Left forelimb (tissue), 1 donor: Measurements from ENCODE around the gene ST8SIA2.

ENCODE experiments used
- DNase-seq: peaks from one replicate; pipeline ENCODE4 v3.0.0-alpha.2; 2018; ENCODE audit warnings: low spot score

The ST8SIA2 gene, protein sequence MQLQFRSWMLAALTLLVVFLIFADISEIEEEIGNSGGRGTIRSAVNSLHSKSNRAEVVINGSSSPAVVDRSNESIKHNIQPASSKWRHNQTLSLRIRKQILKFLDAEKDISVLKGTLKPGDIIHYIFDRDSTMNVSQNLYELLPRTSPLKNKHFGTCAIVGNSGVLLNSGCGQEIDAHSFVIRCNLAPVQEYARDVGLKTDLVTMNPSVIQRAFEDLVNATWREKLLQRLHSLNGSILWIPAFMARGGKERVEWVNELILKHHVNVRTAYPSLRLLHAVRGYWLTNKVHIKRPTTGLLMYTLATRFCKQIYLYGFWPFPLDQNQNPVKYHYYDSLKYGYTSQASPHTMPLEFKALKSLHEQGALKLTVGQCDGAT

DNA sequence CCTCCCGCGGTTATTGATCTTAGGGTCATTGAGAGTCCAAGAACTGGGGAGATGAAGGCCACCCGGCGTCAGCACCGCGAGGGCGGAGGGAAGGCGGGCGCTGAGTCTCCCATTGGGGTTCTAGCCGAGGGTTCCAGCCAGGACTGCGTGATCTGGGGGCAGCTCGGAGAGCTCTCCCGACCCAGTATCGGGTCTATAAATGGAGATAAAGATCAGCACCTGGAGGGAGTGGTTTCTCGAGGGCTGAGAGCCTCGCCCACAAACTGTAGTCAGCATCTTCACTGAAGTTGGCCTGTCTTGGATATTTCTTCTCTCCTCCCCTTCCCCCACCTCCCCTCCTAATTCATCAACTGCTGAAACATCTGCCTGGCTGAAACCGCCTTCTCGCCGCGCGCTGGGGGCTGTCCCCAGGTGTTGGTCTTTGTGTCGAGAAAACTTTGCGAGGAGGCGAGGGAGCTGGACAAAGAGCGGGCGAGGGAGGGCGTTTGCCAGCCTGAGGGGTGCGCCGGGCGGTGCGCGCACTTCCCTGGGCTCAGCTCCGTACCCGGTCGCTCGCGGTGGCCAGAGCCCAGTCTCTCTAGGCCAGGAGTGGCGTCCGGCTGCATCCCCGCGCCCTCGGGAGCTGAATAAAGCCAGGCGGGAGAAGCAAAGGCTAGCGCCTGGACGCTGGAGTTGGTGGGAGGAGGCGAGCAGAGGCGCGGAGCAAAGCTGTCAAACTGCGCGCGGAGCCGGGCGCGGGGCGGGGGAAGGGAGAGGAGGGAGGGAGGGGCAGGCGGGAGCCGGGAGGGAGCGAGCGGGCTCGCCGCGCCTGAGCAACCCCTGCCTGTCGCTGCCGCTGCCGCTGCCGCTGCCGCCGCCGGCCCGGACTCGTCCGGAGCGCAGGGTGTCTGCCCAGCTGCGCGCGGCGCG, at the start of gene ST8SIA2:
Gene ST8SIA2 (plus strand): TSS at position 811 of the 909 bp plus-strand sequence. CDS start 184 bp downstream, outside the sequence.
- peak; percentile 85 for DNase-seq

DNA sequence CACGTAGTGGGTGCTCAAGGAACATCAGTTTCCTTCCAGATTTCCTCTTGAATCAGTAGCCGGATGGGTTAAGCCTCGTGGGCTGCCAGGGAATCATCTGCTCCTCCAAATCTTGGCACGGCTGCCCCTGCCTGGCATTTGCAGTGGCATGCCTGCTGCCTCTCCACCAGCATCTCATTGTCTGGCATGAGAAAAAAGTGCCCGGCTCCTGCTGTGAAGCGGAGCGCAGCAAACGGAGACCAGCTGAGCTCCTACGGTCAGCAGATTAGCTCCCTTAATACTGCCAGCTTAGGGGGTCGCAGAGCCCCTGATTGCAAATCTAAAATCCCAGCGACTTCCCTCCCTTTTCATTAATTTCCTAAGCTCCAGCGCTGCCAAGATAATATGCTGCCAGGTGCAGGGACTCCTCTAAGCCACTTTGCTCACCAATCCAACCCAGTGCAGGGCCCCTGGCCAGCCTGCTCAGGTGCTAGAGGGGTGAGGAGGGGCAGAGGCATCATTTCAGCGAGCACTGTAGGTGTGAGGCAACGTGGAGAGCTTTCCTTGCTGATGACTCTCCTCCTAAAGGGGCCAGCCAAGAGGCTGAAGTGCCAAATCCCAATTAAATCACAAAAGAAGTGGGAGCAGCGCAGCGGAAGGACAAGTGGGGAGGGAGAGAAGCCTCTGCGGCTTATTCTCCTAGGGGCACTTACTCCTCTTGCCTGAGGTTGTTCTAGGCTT, 49.6 kb upstream of the ST8SIA2 start:
- no peak for DNase-seq

DNA sequence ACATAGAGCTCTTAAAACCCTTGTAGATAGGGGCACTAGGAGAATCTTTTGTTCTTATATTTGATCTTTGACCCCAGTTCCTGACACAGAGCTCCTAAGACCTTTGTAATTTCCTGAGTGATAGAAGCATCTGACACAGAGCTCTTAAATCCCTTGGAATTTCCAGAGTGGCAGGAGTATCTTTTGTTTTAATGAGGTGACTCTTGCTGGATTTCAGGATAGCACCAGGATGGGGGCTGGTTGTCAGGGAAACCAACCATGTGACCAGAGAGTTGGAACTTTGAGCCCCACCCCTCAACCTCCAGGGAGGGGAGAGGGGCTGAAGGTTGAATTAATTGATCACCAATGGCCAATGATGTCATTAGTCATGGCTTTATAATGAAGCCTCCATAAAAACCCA, 47.6 kb upstream of the ST8SIA2 start:
- no peak for DNase-seq

DNA sequence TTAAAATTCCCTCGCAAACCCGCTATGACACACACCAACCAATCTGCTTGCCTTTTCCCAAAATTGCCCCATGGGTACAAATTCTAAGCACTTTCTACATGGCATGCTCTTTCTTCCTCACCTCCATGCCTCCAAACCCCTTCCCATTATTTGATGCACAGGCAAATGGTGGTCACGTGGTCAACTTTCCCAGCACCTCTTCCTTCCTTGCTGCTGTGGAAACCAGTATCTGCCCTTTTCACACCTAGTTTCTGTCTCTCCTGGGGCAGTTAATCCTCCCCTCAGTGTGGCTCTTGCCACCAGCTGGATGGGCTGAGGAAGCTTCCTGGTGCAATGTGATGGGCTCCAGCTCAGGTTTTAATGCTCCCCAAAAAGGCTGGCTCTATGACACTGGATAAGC, 38.4 kb upstream of the ST8SIA2 start:
- no peak for DNase-seq

DNA sequence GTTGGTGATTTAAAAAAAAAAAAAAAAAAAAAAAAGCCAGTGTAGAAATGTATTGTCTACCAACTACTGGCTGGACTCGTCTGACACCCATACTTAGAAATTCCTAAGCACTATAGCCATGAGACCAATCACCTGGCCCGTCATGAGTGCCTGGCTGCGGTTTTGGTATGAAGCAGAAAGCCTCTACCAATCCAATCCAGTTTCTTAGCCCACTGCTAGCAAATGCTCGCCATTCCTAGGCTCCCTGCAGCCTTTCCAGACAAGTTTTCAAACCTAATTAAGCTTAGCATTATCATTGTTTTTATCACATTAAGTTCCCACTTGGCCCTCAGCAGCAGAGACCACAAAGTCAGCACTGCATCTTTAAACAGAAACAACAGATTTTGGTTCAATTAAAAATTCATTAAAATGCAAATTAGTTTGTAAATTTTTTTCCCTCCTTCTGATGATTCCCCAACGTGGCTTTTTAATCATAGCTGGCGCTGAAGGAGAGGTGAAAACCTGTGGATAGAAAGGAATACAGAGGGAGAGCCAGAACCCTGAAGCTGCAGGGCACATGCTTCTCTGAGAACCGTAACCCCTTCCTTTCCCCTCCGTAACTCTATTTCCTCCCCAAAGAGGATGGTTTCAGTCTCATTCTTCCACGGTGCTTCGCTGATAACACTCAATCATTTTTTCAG, 32.2 kb upstream of the ST8SIA2 start:
- no peak for DNase-seq

DNA sequence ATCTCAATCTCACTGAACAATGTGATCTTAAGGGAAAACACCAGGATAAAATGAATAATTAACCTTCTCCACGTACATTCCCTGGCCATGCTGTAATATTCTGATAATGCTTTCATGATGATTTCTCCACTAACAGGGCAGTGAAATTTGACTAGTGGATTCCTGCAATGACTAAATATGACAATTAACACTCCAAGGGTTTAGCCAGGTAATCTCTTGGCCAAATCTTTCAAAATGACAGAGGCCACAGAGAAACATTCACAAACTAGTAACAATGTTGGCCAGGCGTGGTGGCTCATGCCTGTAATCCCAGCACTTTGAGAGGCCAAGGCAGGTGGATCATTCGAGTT, 31.7 kb upstream of the ST8SIA2 start:
- DNase-seq, result no peak

DNA sequence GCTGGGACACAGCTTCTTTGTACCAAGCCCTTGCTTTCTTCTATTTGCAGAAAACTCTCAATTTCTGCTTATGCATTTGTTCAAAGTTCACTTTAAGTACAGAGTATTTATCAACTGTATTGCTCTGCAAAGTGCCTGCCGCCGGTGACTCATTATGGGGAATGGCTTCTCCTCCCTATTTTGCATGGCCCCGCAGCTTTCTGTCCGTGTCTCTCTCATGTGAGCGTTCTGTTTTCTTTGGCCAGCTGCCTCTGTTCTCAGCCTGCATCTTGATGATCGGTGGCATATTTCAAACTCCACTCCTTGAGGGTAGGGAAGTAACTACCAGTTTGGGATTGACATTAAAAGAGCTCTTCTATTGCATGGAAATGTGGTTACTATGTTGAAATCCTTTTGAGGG, 28.6 kb upstream of the ST8SIA2 start:
- DNase-seq, result peak; percentile 61

DNA sequence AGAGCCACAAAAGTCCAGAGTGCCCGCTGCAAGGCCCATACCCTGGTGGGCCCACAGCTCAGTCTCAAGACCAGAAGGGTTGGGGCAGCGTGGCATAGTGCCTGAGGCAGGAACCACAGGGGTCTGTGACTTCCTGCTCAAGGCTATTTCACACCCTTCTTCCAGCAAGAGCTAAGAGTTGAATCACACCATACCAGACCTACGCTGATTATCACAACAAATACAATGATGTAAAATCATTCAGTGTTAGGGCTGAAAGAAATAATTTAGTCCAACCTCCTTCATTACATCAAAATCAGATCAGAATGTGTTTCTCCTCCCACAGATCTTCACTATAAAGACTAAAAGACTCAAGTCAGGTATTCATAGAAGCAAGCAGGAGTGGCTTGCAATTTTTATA, 27.8 kb upstream of the ST8SIA2 start:
- DNase-seq, result peak; percentile 23

DNA sequence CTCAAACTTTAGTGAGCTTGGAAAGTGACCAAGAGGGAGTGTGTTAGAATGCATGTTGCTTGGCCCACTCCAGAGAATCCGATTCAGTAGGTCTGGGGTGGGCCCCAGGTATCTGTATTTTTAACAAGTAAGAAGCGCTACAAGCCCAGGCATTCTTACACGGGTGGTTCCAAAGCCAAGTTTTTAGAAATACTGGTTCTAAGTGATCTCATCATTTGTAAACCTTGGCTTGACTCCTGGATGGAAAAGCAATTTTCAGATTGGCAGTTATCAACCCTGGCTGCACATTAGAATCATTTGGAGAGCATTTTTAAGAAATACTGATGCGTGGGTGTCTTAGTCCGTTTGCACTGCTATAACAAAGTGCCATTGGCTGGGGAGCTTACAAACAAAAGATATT, 27.3 kb upstream of the ST8SIA2 start:
- no peak for DNase-seq

DNA sequence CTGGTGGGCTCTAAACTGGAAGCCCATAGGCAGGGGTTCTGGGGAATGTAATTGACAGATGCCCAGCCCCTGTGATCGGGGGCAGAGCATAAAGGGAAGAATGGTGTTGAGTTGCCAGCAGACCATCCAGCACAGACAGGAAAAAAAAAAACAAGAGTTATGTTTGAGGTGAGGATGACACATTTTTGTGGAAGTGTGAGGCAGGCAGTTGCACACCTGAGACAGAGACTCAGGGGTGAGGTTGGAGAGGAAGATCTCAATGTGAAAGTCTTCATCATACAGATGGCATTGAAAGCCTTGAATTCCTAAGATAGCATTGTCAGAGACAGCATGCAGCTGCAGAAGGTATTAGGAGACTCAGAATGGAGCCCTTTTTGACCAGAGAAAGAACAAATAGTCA, 18.6 kb upstream of the ST8SIA2 start:
- no peak for DNase-seq

DNA sequence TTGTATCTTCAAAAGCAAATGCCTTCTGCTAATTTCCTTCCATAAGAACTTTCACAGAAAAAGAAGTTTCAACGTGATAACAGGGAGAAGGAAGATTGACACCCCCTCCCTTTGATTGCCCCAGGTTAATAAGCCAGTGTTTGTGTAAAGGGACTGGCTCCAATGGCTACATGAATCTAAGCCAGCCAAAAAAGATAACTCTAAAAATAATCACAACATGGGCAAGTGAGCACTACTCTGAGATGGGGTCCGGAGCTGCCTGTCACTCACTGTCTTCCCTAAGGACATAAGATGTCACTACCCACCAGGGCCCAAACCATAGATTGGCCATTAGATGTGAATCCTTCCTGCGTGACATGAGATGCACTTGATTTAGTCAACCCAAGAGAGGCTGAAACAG, 17.6 kb upstream of the ST8SIA2 start:
- no peak for DNase-seq

DNA sequence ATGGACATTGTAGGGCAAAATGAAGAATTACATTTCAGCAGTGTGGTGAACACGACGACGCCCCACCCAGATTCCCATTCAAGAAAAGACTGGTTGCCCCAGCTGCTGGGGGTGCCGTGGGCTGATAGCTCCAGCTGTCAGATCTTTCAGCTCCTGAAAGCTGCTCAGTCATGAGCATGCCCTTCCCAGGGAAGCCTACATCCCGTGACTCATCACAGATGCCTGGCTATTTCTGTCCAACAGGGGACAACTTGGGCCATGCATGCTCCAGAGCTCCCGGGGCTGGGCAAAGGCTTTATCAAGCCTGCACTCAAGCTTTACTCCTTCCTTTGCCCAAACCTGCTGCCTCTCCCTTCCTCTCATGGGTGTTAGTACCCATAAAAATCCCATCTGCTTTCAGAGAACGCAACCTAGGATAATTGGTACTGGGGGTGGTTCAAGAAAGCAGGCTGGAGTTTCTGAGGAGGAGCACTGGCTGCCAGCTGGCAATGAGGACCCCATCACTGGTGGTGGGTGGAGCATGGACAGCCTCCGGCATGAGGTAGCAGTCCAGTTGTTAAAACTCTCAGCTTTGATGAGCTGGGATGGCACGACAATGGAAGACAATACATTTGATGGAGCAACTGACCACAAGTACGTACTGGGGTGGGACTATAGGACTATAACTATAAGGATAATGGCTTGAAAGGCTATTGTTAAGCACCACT, 16.4 kb upstream of the ST8SIA2 start:
- peak; percentile 55 for DNase-seq

DNA sequence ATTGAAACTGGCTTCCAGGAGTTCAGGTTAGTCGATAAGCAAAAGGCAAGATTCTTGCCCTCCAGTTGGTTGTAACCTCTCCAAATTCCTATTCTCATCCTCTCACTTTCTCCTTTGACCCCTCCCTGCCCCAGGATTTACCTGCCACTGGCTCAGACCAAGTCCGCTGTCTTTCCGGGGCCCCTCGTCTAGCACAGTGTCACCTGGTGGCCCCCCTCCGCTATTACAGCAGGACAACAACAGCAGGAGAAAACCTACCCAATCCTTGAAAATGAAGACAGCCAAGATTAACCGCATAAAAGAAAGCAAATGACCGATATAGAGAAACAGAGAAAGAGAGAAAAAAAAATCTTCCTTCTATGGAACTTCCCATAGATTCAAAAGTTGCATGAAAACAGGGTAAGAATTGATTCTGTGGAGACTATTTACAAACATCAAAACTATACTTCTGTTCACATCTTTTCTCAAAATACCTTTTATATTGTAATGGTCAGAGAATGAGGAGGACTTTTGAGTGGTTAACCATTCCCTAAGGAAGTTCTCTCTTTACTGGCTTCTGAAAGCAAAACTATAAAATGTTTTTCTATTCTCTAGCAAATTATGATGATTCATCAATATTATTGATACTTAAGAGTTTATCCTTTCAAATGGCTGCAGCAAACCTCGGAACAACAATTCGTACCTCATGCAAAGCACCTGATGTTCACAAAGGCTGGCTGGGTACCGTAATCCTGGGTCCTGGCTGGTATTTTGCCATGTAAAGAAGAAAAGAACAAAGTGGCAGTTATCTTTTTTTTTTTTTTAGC, 10.0 kb upstream of the ST8SIA2 start:
- peak; percentile 60 for DNase-seq

DNA sequence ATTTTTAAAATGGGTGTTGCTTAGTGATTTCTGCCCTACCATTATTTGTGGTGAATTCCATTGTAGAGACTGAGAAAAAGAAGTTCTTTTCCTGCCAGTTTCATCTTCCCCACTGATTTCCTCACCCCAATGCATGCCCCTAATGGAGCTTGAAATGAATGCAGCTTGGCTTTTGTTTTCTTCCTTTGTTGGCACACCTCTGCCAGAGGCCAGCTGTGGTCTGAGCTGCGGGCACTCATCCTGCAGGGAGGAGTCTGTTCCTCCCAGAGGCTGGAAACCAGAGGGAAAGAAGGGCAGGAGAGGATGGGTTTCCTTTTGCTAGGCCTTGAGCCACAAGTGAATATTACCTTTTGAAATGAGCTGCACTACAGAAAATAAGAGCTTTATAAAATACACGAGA, 9.3 kb upstream of the ST8SIA2 start:
- peak; percentile 26 for DNase-seq

DNA sequence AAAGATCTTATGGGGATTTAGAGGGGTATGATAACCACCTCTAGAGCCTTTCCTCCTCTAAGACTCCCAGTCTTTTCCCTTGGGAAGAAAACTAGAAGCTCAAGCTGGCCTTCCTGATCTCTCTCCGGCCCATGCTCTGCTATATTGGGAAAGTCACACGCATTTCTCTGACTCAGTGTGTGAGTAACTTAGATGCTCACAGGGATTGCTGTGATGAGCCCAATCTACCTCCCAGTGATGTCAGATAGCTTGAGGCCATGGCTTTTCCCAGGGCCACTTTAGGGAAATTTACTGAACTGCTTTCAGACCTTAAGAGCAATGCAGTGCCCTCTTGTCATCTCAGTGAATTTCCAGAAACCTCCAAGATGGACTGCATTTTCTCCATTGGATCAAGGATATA, 8.6 kb upstream of the ST8SIA2 start:
- DNase-seq, result no peak

DNA sequence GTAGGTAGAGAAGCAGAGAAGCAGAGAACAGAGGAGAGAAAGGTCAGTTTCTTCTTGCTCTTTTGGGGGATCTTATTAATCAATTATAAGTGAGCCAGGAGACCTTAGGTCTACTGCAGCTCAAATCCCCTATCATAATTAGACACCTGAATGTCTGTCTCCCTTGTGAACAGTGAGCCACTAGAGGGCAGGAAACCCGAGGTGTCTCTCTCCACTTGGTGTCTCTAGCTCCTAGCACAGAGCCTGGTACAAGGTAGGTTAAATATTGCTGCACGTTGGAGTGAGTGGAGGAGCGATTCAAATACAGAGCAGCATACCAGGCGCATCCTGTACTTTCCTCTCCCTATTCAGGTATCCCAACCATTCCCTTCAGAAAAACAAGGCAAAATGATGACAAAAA, 2.0 kb upstream of the ST8SIA2 start:
- peak; percentile 53 for DNase-seq

DNA sequence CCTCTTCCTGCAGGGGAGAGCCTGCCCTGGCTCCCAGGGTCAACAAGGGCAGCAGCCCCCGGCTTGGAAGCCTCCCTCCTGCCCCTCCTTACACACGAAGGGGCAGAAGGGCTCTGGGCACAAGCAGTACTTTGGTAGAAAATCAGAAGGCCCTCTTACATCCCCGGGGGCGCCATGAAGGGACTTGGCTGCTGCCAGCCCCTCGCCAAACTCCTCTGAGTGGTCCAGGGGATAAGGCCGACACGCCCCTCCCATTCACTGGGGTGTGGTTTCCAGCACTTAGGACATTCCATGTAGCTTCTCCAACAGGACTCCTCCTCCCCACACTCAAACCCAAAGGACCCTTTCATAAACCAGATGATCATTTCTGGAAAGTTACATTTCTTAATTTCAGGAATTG, 1.2 kb upstream of the ST8SIA2 start:
- peak; percentile 49 for DNase-seq

DNA sequence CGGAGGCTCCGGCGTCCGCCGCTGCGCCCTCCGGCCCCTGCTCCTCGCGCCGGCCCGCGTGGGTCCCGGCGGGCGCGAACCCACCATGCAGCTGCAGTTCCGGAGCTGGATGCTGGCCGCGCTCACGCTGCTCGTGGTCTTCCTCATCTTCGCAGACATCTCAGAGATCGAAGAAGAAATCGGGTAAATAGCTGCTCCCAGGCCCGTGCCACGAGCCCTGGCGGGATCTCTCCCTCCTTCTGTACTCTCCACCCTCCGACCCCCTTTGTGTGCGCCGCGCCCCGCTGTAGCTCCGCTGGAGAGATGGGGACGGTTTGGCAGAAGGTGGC, 263 bp downstream of the ST8SIA2 start:
- no peak for DNase-seq

DNA sequence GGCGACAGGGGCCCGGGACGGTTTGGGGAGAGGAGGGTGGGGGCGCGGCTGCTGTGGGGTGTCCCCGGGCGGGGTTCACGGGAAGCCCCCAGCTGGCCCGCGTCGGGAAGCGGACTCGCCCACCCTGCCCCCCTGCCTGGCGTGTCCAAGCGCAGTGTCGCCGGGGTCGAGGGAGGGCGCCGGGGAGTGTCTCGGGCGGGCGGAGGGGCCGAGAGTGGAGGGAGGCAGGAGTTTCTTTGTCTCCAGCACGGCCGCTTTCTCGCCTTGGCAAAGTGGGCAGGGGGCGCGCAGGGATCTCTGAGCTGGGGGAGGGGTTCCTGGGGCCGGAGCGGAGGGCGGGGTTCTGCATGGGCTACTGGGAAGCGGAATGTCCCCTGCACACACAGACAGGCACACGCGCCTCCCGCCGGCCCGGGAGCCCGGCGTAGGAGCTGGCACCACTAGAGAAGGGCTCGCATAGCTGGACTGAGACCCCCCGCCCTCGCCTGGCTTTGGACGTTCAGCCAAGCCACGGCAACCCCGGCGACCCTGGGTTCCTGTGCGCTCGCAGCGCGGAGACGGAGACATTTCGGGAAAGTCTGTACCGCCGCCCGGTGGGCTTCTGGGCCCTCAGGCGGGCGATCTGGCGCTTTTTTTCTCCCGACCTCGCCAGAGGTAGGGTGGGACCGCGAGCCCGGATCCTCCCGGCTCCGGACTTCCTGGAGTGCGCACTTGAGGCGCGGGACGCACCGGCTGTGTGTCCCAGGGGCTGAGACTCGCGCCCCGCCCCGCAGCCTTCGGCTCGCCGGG, 822 bp downstream of the ST8SIA2 start:
- peak; percentile 72 for DNase-seq

DNA sequence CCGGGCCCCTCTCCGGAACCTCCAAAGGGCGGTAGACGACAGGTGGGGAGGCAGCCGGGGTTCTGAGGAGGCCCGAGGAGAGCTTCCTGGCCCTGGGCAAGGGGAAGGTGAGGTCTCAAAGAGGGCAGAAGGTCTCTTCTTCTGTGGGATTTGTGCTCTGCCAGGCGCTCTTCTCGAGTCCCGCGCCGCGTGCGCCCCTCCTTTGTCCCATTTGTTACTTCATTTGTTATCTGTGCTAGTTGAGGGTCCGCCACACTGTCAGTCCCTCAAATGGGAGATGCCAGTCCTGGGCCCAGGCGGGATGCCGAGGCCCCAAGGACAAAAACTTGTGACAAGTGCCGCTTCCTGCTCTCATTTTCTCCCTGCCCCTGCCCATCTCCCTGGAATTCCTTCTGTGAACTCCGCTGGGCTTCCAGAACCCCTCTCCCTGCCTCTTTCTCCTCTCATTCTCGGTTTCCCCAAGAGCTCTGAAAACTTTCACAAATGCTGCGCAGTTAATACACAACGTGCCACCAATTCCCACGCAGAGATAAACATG, 1.5 kb downstream of the ST8SIA2 start:
- DNase-seq, result peak; percentile 62
